Subcutaneous adipose tissue (tissue), 4 donors: ENCODE results near the gene FKBP10. TPM values are rescaled to one million over a fixed set of nuclear protein-coding genes. Genes with fewer than 3 reads are reported as not detected.

Experiments
- total RNA-seq, 4 donors: library from RNA; depleted of rRNA; stranded (reverse); fragments of >200 nt; gene quantifications; one replicate each; pipeline ENCODE4 v1.1.0, GENCODE V29; 2016
- TF ChIP-seq, protein P1 (sequence below): fragments of 450-650 bp; IDR thresholded peaks from one replicate; pipeline ENCODE4 v1.5.1; 2016; ENCODE audit warnings: low read depth, mild to moderate bottlenecking, control low read depth, antibody characterized with exemption, moderate library complexity

FKBP10 gene, protein sequence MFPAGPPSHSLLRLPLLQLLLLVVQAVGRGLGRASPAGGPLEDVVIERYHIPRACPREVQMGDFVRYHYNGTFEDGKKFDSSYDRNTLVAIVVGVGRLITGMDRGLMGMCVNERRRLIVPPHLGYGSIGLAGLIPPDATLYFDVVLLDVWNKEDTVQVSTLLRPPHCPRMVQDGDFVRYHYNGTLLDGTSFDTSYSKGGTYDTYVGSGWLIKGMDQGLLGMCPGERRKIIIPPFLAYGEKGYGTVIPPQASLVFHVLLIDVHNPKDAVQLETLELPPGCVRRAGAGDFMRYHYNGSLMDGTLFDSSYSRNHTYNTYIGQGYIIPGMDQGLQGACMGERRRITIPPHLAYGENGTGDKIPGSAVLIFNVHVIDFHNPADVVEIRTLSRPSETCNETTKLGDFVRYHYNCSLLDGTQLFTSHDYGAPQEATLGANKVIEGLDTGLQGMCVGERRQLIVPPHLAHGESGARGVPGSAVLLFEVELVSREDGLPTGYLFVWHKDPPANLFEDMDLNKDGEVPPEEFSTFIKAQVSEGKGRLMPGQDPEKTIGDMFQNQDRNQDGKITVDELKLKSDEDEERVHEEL
- total RNA-seq = 10 to 100 TPM; 13.7 to 34.8 (median 23.1) TPM

DNA sequence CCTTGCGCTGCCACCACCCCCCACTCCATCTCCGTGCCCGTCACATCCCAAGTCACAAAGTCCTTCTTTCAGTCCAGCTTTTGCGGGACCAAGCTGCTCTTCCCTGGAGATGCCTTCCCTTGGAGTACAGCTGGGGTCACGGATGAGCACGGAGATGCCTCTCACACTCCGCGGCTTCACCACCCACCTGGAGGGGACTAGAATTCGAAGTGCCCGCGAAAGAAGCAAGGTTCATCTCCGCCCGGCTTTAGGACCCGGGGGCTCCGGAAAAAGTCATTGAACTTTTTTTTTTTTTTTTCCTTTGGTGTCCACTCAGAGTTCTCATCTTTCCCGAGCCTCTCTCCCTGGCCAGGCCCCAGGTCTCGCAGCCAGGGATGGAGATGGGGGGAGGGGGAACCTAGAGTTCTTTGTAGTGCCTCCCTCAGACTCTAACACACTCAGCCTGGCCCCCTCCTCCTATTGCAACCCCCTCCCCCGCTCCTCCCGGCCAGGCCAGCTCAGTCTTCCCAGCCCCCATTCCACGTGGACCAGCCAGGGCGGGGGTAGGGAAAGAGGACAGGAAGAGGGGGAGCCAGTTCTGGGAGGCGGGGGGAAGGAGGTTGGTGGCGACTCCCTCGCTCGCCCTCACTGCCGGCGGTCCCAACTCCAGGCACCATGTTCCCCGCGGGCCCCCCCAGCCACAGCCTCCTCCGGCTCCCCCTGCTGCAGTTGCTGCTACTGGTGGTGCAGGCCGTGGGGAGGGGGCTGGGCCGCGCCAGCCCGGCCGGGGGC is at the start of gene FKBP10:
FKBP10 (plus strand) TSS at position 624 of the 771 bp plus-strand sequence; CDS start at position 655, 31 bp downstream.
- TF ChIP-seq, protein P1, sequence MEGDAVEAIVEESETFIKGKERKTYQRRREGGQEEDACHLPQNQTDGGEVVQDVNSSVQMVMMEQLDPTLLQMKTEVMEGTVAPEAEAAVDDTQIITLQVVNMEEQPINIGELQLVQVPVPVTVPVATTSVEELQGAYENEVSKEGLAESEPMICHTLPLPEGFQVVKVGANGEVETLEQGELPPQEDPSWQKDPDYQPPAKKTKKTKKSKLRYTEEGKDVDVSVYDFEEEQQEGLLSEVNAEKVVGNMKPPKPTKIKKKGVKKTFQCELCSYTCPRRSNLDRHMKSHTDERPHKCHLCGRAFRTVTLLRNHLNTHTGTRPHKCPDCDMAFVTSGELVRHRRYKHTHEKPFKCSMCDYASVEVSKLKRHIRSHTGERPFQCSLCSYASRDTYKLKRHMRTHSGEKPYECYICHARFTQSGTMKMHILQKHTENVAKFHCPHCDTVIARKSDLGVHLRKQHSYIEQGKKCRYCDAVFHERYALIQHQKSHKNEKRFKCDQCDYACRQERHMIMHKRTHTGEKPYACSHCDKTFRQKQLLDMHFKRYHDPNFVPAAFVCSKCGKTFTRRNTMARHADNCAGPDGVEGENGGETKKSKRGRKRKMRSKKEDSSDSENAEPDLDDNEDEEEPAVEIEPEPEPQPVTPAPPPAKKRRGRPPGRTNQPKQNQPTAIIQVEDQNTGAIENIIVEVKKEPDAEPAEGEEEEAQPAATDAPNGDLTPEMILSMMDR = no peak

DNA sequence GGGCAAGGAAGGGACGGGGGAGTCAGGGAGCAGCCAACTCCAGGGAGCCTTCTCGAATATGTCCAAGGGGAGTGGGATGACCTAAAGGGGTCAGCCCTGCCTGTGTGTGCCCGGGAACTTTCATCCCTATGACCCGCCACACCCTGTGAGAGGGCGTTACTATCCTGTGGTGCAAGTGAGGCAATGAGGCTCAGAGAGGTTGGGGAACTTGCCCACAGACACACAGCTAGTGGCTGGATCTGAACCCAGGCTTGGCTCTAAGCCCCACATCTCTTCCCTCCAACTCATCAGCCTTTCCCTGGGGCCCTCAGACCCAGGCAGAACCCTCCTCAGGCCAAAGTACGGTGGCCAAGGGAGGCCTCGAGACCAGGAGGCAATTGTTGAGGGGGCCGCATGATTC is 49.5 kb upstream of the FKBP10 start:
- TF ChIP-seq, protein P1 = no peak

DNA sequence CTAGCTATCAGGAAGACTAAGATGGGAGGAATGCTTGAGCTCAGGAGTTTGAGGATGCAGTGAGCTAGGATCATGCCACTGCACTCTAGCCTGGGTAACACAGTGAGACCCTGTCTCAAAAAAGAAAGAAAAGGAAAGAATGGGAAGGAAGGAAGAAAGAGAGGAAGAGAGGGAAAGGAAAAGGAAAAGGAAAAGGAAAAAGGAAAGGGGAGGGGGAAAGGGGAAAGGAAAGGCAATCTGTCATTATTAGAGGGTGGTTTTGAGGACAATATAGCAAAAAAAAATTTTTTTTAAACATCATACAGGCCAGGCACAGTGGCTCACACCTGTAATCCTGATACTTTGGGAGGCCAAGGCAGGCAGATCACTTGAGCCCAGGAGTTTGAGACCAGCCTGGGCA is 46.7 kb upstream of the FKBP10 start:
- TF ChIP-seq, protein P1 = no peak

DNA sequence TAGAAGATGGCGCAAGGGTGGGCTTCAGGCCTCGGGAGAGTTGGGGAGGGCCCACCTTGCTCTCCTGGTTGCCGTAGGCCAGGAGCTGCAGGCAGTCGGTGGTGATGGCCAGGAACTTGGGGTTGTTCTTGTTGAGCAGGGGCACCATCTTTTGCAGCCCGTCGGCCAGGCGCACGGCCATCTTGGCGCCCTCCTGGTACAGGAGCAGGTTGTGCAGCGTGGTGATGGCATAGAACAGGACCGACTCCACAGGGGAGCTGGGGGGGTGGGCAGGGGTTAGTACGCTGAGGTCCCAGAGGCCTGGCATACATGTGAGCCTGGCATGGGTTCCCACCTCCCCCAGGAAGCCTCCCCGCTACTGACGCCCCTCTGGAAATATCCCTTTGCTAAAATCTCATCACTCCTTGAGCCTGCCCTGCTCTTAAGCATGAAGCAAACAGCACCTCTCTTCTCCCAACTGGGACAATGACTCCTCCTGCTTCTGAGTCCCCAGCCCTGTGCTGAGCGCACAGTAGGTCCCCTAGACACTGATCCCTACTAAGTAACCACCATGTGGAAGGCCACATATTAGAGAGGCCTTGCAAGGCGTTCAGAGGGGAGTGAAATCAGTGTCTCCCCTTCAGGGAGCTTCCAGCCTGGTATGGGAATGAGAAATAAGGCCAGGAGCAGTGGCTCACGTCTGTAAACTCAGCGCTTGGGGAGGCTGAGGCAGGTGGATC is 45.3 kb upstream of the FKBP10 start:
- TF ChIP-seq, protein P1 = no peak

DNA sequence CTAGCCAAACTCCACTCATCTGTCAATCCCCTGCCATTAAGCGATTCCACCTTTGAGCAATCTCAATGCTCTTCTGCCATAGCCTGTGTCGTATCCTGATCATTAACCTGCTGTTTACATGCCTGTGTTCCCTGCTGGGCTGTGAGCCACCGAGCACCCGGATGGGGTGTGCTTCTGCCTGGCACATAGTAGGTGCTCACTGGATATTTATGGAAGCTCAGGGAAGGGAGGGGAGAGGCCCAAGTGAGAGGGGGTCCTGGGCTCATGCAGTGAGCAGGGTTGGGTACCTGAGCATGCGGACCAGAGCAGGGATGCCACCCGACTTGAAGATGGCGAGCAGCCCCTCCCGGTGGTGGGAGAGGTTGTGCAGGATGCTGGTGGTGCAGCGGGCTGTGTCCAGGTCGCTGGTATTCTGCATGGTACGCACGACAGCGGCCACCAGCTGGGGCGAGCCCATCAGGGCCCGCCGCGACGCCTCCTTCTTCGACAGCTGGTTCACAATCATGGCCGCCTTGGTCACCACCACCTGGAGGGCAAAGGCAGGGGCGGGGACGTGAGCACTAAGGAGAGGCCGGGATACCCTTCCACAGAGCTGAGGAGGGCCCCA is 44.0 kb upstream of the FKBP10 start:
- TF ChIP-seq, protein P1 = no peak

DNA sequence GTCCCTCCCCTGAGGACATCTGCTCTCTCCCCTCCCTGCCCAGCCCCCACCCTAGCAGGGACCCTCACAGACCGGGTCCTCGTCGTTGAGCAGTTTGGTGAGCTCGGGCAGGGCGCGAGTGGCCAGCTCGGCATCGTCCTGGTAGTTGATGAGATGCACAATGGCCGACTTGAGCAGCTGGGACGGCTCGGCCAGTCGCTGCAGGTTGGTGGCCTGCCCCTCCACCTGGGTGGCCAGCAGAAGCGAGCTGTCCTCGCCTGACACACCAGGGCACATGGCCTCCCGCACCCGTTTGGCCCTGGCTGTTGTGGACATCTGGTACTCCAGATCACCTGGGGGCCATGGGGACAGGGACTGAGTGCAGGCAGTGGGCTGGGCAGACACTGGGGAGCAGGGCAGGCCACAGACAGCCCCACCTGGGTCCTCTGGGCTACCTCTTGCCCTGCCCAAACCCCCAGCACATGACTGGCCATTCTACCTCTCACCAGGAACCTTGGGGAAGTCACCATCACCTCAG is 43.4 kb upstream of the FKBP10 start:
- TF ChIP-seq, protein P1 = no peak
